ENCODE measurements around the gene ULK4.

- TF ChIP-seq PATZ1 (tag by site-specific recombination; IDR thresholded peaks at IDR 0.05) (no peak), CTCF (tag by site-specific recombination; IDR thresholded peaks at IDR 0.05) (no peak), YY1 (tag by site-specific recombination; IDR thresholded peaks at IDR 0.05) (no peak), REST (tag by site-specific recombination; IDR thresholded peaks at IDR 0.05) (no peak), ZNF776 (tag by site-specific recombination; IDR thresholded peaks at IDR 0.05; ENCODE audit: borderline replicate concordance) (no peak), ZSCAN5A (tag by site-specific recombination; IDR thresholded peaks at IDR 0.05) (no peak)
Measured at GRCh38 chr3:42007785-42008184, 45.9 kb upstream of the ULK4 start.
